ENCODE results near the gene FOXP1.

Gene FOXP1

DNA sequence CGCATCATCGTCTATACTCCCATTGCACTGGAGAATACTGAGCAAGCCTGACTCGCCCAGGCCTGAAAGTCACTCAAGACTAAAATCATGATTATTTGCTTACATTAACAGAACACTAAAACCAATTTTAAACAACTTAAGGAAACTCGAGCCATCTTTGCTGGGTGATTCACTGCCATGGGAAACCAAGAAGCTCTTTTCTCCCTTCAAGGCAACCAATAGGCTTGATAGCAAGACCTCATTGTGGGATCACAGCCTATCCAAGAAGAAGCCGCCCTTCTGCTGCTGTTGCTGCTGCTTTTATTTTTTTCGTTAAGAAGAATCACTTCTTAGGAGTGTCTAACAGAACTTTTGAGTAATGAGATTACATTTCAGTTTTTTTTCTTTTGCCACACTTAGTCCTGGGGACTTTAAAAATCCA is 479.4 kb downstream of the FOXP1 start:
- no peaks in the 10 kb centered on the region; the same call in 1 of the 2 replicates for H3K4me1 ChIP-seq
- TF ChIP-seq CTCF (IDR thresholded peaks at IDR 0.05; ENCODE audit: low read depth, low read length): no peak
- H3K27me3 ChIP-seq: no peaks in the 10 kb centered on the region
- no peak overlapping the region for H3K4me3 ChIP-seq (ENCODE audit: low read depth, low read length)
- no peaks in the 10 kb centered on the region for H3K9me3 ChIP-seq
- no peaks in the 10 kb centered on the region for H3K36me3 ChIP-seq
- DNase-seq: no peak

DNA sequence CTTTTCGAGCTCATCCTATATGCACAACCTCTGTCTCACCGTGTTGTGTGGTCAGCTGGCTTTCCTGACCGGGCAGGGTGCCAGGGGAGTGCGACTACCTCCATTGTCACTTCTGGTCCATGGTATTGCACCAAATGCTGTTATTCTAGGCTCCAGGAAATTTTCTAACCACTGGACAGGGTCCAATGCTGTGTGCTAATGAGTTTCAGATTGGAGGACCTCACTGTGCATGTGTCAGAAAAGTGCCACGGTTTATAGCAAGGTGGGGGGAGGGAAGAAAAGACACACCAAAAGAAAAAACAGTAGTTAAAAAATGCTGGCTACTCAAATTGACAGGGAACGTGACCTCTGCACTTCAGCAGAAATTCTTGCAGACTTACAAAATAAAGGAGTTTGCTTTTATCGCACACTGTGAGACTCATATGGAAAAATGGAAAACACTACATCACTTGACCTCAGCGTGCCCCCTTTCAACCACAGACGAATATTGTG is 480.1 kb downstream of the FOXP1 start:
- Histone ChIP-seq H3K4me3 (ENCODE audit: low read depth, low read length) (no peak overlapping the region), H3K36me3 (no peaks in the 10 kb centered on the region), H3K4me1 (peaks cover under 1% of the 10 kb centered on the region; the same call in 1 of the 2 replicates), H3K9me3 (no peaks in the 10 kb centered on the region), H3K27me3 (no peaks in the 10 kb centered on the region)
- no peak for TF ChIP-seq CTCF (IDR thresholded peaks at IDR 0.05; ENCODE audit: low read depth, low read length)
- DNase-seq: peak; percentile 67

DNA sequence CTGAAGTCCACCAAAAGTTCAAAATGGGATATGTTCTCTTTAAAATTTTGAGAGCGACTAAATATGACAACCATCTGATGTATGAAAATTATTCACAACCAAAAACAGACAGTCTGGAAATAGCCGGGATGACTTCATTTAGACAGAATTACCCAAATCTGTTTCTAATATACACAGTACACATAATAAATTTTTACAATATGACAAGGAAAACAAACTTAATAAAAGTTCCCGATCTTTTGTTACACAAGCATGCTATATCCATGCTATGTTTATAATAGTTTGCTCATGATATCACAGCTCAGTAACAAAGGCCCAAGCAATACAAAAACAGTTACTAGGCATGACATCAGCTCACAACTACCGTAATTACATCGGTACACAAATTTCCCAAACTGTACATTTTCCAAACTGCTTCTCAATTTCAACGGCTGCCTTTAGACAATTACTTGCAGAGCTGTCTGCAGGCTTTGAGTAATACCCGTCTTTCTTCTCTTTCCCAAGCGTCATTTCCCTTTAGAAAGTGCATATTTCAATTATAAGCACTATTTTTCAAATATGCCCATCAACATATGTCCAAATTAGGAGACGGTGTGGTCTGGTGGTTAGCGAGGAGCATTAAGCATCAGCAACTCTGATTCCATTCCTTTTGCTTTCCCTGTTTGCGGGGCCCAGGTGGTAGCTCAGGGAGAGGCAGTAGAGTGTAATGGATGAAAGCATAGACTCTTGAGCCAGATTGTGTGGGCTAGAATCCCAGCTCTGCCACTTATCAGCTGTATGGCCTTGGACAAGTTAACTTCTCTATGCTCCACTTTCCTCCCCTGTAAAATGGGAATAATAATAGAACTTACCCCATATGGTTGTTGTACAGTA is 481.2 kb downstream of the FOXP1 start:
- H3K4me3 ChIP-seq (ENCODE audit: low read depth, low read length): no peak overlapping the region
- H3K27me3 ChIP-seq: no peaks in the 10 kb centered on the region
- peaks cover 9% of the 10 kb centered on the region for H3K4me1 ChIP-seq
- no peaks in the 10 kb centered on the region for H3K9me3 ChIP-seq
- TF ChIP-seq CTCF (IDR thresholded peaks at IDR 0.05; ENCODE audit: low read depth, low read length): no peak
- H3K36me3 ChIP-seq: no peaks in the 10 kb centered on the region
- DNase-seq: no peak

- no peaks in the 10 kb centered on the region for H3K36me3 ChIP-seq
- no peaks in the 10 kb centered on the region for H3K27me3 ChIP-seq
- H3K4me3 ChIP-seq (ENCODE audit: low read depth, low read length): no peak overlapping the region
- no peaks in the 10 kb centered on the region for H3K9me3 ChIP-seq
- TF ChIP-seq CTCF (IDR thresholded peaks at IDR 0.05; ENCODE audit: low read depth, low read length): no peak
- peaks cover 16% of the 10 kb centered on the region for H3K4me1 ChIP-seq
- no peak for DNase-seq
Observed at GRCh38 chr3:71101626-71102025, 481.9 kb downstream of the FOXP1 start.

DNA sequence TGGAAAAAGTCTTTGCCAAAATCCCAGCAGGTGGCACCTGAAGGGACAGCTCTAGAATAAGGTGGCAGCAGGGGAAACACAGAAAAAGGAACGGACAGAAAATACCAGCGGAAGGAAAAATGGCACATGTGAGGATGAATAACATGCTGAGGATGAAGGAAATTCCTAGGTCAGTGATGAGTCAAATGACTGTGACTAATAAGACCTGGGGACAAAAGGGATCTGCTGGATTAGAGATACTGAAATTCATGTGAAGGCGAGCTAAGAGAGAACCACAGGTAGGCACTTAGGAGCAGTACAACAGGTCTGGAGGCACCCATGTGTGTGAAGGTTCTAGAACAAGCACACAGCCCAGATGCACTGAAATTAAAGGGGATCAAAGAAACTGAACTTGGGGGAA is 482.5 kb downstream of the FOXP1 start:
- TF ChIP-seq CTCF (IDR thresholded peaks at IDR 0.05; ENCODE audit: low read depth, low read length): no peak
- Histone ChIP-seq H3K4me3 (ENCODE audit: low read depth, low read length) (no peak overlapping the region), H3K9me3 (no peaks in the 10 kb centered on the region), H3K36me3 (no peaks in the 10 kb centered on the region), H3K4me1 (peaks cover 18% of the 10 kb centered on the region), H3K27me3 (no peaks in the 10 kb centered on the region)
- no peak for DNase-seq

Measured in BE2C (cell line).